HTERT RPE-1 (cell line): Measurements from ENCODE around the gene ITGA2.
"Not testable (repeated sequence)": the region's sequence is repeated elsewhere in the genome, so short reads cannot be mapped to it uniquely, and the experiment has no call there.

Source experiments
- in situ Hi-C: fragments of 300-500 bp; cut with MboI; formaldehyde crosslinking; loops from 4 replicates; pipeline ENCODE4 v1.14.3; 2020; ENCODE audit warnings: low sequenced_read_pairs

Gene ITGA2

GRCh38 chr5:52989025-52989780, at the start of gene ITGA2:
Gene ITGA2 (plus strand): TSS chr5:52989352. CDS start chr5:52989469, 117 bp downstream.
- in situ Hi-C loops = no loop called here

- in situ Hi-C loops = no loop called here
Observed at GRCh38 chr5:52943285-52943684, 45.9 kb upstream of the ITGA2 start.

GRCh38 chr5:52943808-52944207, 45.3 kb upstream of the ITGA2 start:
- in situ Hi-C loops = no loop called here

- in situ Hi-C loops = no loop called here
Observed at GRCh38 chr5:52945040-52945439, 44.1 kb upstream of the ITGA2 start.

- in situ Hi-C loops = no loop called here
Observed at GRCh38 chr5:52947208-52947607, 41.9 kb upstream of the ITGA2 start.

- in situ Hi-C loops = no loop called here
Observed at GRCh38 chr5:52947851-52948250, 41.3 kb upstream of the ITGA2 start.

GRCh38 chr5:52948418-52949076, 40.6 kb upstream of the ITGA2 start:
- in situ Hi-C loops = no loop called here

GRCh38 chr5:52950686-52951085, 38.5 kb upstream of the ITGA2 start:
- in situ Hi-C loops = no loop called here

- in situ Hi-C loops = no loop called here
Observed at GRCh38 chr5:52952483-52952882, 36.7 kb upstream of the ITGA2 start.

GRCh38 chr5:52956014-52956413, 33.1 kb upstream of the ITGA2 start:
- in situ Hi-C loops = no loop called here

GRCh38 chr5:52956915-52957747, 32.0 kb upstream of the ITGA2 start:
- in situ Hi-C loops = no loop called here

GRCh38 chr5:52961274-52961681, 27.9 kb upstream of the ITGA2 start:
- in situ Hi-C loops = no loop called here

GRCh38 chr5:52963636-52964035, 25.5 kb upstream of the ITGA2 start:
- in situ Hi-C loops = no loop called here

- in situ Hi-C loops = no loop called here
Observed at GRCh38 chr5:52964138-52964537, 25.0 kb upstream of the ITGA2 start.

GRCh38 chr5:52976157-52976556, 13.0 kb upstream of the ITGA2 start:
- in situ Hi-C loops = not testable (repeated sequence)

GRCh38 chr5:52977264-52977897, 11.8 kb upstream of the ITGA2 start:
- in situ Hi-C loops = no loop called here

- in situ Hi-C loops = no loop called here
Observed at GRCh38 chr5:52981507-52981906, 7.6 kb upstream of the ITGA2 start.

- in situ Hi-C loops = no loop called here
Observed at GRCh38 chr5:52983731-52984636, 5.2 kb upstream of the ITGA2 start.

- in situ Hi-C loops = no loop called here
Observed at GRCh38 chr5:52985306-52985705, 3.8 kb upstream of the ITGA2 start.

- in situ Hi-C loops = no loop called here
Observed at GRCh38 chr5:52987711-52988331, 1.3 kb upstream of the ITGA2 start.
